ENCODE data around the gene NKD1. TPM values are rescaled to one million over a fixed set of nuclear protein-coding genes. Genes with fewer than 3 reads are reported as not detected.

NKD1 gene
- total RNA-seq, 2 donors from 2014 or later = 7.0 to 13.8 TPM

- DNase-seq (ENCODE audit: low spot score) = peak; percentile 35
Observed at GRCh38 chr16:50603206-50604064, 55.2 kb downstream of the NKD1 start.

GRCh38 chr16:50604065-50604418, 55.8 kb downstream of the NKD1 start:
- TF ChIP-seq POLR2AphosphoS5 (IDR thresholded peaks at IDR 0.05) (no peak), CTCF (IDR thresholded peaks at IDR 0.05) (no peak), POLR2A (IDR thresholded peaks at IDR 0.05) (no peak)
- H3K4me1 ChIP-seq (replicated peaks) = peaks cover 13% of the 10 kb centered on the region
- H3K27ac ChIP-seq = peak overlapping the region; percentile 46 to 67
- intact Hi-C loops (cut with DNase I) = no loop called here
- no peak overlapping the region for H3K4me3 ChIP-seq
- no peak for DNase-seq (ENCODE audit: low spot score)
- 43% methylated on average over 2 of the region's 2 CpGs for WGBS
- no peaks in the 10 kb centered on the region for H3K9me3 ChIP-seq
- H3K36me3 ChIP-seq = no peaks in the 10 kb centered on the region
- no peaks in the 10 kb centered on the region for H3K27me3 ChIP-seq (replicated peaks; ENCODE audit: insufficient read depth)

More at GRCh38 chr16:50603206-50604064, 55.2 kb downstream of the NKD1 start:
- 21% methylated on average over 17 of the region's 18 CpGs for WGBS
- intact Hi-C loops (cut with DNase I) = no loop called here
- Histone ChIP-seq H3K9me3 (no peaks in the 10 kb centered on the region), H3K27ac (peak overlapping the region; percentile 46 to 67), H3K36me3 (no peaks in the 10 kb centered on the region), H3K4me1 (replicated peaks) (peaks cover 13% of the 10 kb centered on the region), H3K27me3 (replicated peaks; ENCODE audit: insufficient read depth) (no peaks in the 10 kb centered on the region), H3K4me3 (no peak overlapping the region)
- TF ChIP-seq POLR2AphosphoS5 (IDR thresholded peaks at IDR 0.05) (peak; percentile 35), POLR2A (IDR thresholded peaks at IDR 0.05) (no peak), CTCF (IDR thresholded peaks at IDR 0.05) (no peak)

GRCh38 chr16:50604610-50605009, 56.4 kb downstream of the NKD1 start:
- H3K27me3 ChIP-seq (replicated peaks; ENCODE audit: insufficient read depth) = no peaks in the 10 kb centered on the region
- no peak overlapping the region for H3K4me3 ChIP-seq
- no peaks in the 10 kb centered on the region for H3K36me3 ChIP-seq
- H3K4me1 ChIP-seq (replicated peaks) = peaks cover 13% of the 10 kb centered on the region
- intact Hi-C loops (cut with DNase I) = no loop called here
- TF ChIP-seq POLR2A (IDR thresholded peaks at IDR 0.05) (no peak), POLR2AphosphoS5 (IDR thresholded peaks at IDR 0.05) (no peak), CTCF (IDR thresholded peaks at IDR 0.05) (no peak)
- no peaks in the 10 kb centered on the region for H3K9me3 ChIP-seq
- DNase-seq (ENCODE audit: low spot score) = no peak
- H3K27ac ChIP-seq = peak overlapping the region; percentile 46 to 67
- 31% methylated on average over 3 of the region's 4 CpGs for WGBS

GRCh38 chr16:50605733-50606430, 57.7 kb downstream of the NKD1 start:
- H3K27me3 ChIP-seq (replicated peaks; ENCODE audit: insufficient read depth) = no peaks in the 10 kb centered on the region
- TF ChIP-seq POLR2AphosphoS5 (IDR thresholded peaks at IDR 0.05) (no peak), CTCF (IDR thresholded peaks at IDR 0.05) (no peak), POLR2A (IDR thresholded peaks at IDR 0.05) (no peak)
- intact Hi-C loops (cut with DNase I) = no loop called here
- H3K4me3 ChIP-seq = no peak overlapping the region
- WGBS = 78% methylated on average over 19 of the region's 19 CpGs
- no peaks in the 10 kb centered on the region for H3K9me3 ChIP-seq
- no peaks in the 10 kb centered on the region for H3K36me3 ChIP-seq
- peak overlapping the region in 1 of 2 donors; percentile 11 for H3K27ac ChIP-seq
- H3K4me1 ChIP-seq (replicated peaks) = peaks cover 15% of the 10 kb centered on the region
- no peak for DNase-seq (ENCODE audit: low spot score)
